SKM-1 (cell line): ENCODE results near the gene BAD.
"Not testable (repeated sequence)": the region's sequence is repeated elsewhere in the genome, so short reads cannot be mapped to it uniquely, and the experiment has no call there.

Experiments used
- DNase-seq: peaks from one replicate; lab custom pipeline; 2025; ENCODE audit not compliant: unreplicated experiment; lab: John Stamatoyannopoulos, UW

Gene BAD

GRCh38 chr11:64315667-64316526 lies 31.4 kb upstream of the BAD start:
- DNase-seq: not testable (repeated sequence)

GRCh38 chr11:64314805-64315561 lies 30.5 kb upstream of the BAD start:
- DNase-seq: no peak

- DNase-seq: no peak
These were observed 29.8 kb upstream of the BAD start for GRCh38 chr11:64314146-64314804.

GRCh38 chr11:64313491-64314145 lies 29.2 kb upstream of the BAD start:
- DNase-seq: no peak

GRCh38 chr11:64312947-64313346 lies 28.5 kb upstream of the BAD start:
- no peak for DNase-seq

GRCh38 chr11:64307795-64308194 lies 23.3 kb upstream of the BAD start:
- not testable (repeated sequence) for DNase-seq

- no peak for DNase-seq
These were observed 22.6 kb upstream of the BAD start for GRCh38 chr11:64306876-64307622.

- no peak for DNase-seq
These were observed 22.1 kb upstream of the BAD start for GRCh38 chr11:64306563-64306875.

- DNase-seq: peak; percentile 79
These were observed 21.5 kb upstream of the BAD start for GRCh38 chr11:64305691-64306562.

GRCh38 chr11:64305075-64305690 lies 20.7 kb upstream of the BAD start, which contains the start of gene ESRRA:
Gene ESRRA, plus strand, starts transcription at chr11:64305524. Its CDS starts 1,656 bp downstream, at chr11:64307180.
- peak; percentile 99 for DNase-seq

- peak; percentile 93 for DNase-seq
These were observed 20.0 kb upstream of the BAD start for GRCh38 chr11:64304316-64305072.

GRCh38 chr11:64304032-64304315 lies 19.5 kb upstream of the BAD start:
- DNase-seq: no peak

- no peak for DNase-seq
These were observed 18.9 kb upstream of the BAD start for GRCh38 chr11:64303109-64304031.

GRCh38 chr11:64299847-64300648 lies 15.6 kb upstream of the BAD start, which contains the start of gene CATSPERZ:
Gene CATSPERZ, plus strand, starts transcription at chr11:64300358. Its CDS starts 53 bp downstream, at chr11:64300411.
- DNase-seq: no peak

- DNase-seq: no peak
These were observed 14.7 kb upstream of the BAD start for GRCh38 chr11:64298966-64299846.
